HepG2 (cell line): ENCODE measurements around the gene KRTAP1-3. TPM values are rescaled to one million over a fixed set of nuclear protein-coding genes. Genes with fewer than 3 reads are reported as not detected.
"Not testable (repeated sequence)": the region's sequence is repeated elsewhere in the genome, so short reads cannot be mapped to it uniquely, and the experiment has no call there.

Experiments used
- ATAC-seq: fragments of 200-7000 bp; cut with Tn5 transposase; 3 replicates; pipeline ENCODE4 v1.9.1; 2020; ENCODE audit warnings: mild to moderate bottlenecking, moderate library complexity
- BruUV-seq: library from RNA; stranded (reverse); fragments of 400-500 nt; replicated peaks from 2 replicates; lab custom pipeline; 2021; lab: Mats Ljungman, UMichigan
- CTCF ChIA-PET: fragments of 300-600 bp; formaldehyde crosslinking; extraction: SDS; loops from one replicate; lab custom pipeline; 2021; ENCODE audit warnings: low total read pairs, inconsistent platforms, low intra/inter-chr PET ratio; lab: Yijun Ruan, JAX
- POLR2A ChIA-PET: fragments of 350-600 bp; sonication (Branson Sonifier 250); formaldehyde crosslinking; loops from one replicate; lab custom pipeline; 2020; ENCODE audit warnings: antibody characterized with exemption, inconsistent platforms; lab: Yijun Ruan, JAX
- DNase-seq: peaks from one replicate; pipeline ENCODE4 v3.0.0-alpha.2; 2015; ENCODE audit warnings: low spot score
- FAIRE-seq: peaks from 3 replicates; lab custom pipeline; 2011; peaks lifted over from hg19 to GRCh38; lab: Jason Lieb, UNC
- H2AFZ ChIP-seq: one replicate; pipeline ENCODE4 v1.6.1; 2011; ENCODE audit warnings: low read length, inconsistent platforms
- H3K27ac ChIP-seq: fragments of 300-600 bp; 3 replicates; pipeline ENCODE4 v1.8.0; 2011; ENCODE audit warnings: mixed run types, mild to moderate bottlenecking, mixed read lengths, low read length, inconsistent platforms; ENCODE audit not compliant: insufficient read depth; ENCODE audit errors: extremely low read length
- H3K27me3 ChIP-seq, 2 experiments: fragments of 200-600 bp in 1 of 2; 2 replicates in 1 of 2; 3 replicates in 1 of 2; pipeline versions ENCODE4 v1.6.0 to v1.8.0; 2011; ENCODE audit warnings: low read length in 2 of 2, mild to moderate bottlenecking in 2 of 2, moderate library complexity in 2 of 2, inconsistent platforms in 1 of 2; ENCODE audit not compliant: insufficient read depth in 2 of 2, control insufficient read depth in 1 of 2
- H3K36me3 ChIP-seq, 2 experiments: fragments of 200-600 bp in 1 of 2; replicated peaks in 1 of 2; 2 replicates in 1 of 2; 3 replicates in 1 of 2; pipeline versions ENCODE4 v1.5.1 to v1.8.0; 2011; ENCODE audit warnings: low read length in 2 of 2, inconsistent platforms in 1 of 2; ENCODE audit not compliant: insufficient read depth in 2 of 2, control insufficient read depth in 1 of 2
- H3K4me1 ChIP-seq: 2 replicates; pipeline ENCODE4 v1.5.1; 2012; ENCODE audit warnings: low read length, inconsistent platforms; ENCODE audit not compliant: insufficient read depth
- H3K4me2 ChIP-seq: 2 replicates; pipeline ENCODE4 v1.6.0; 2011; ENCODE audit warnings: low read depth, low read length, inconsistent platforms
- H3K4me3 ChIP-seq, 3 experiments: fragments of 200-600 bp in 1 of 3; sonication (generic), shearing (Covaris generic) in 1 of 3; replicated peaks in 1 of 3; 2 replicates each; pipeline ENCODE4 v1.5.1; 2011 to 2016; ENCODE audit warnings: low read length in 3 of 3, inconsistent platforms in 2 of 3, low read depth in 2 of 3, mild to moderate bottlenecking in 2 of 3, control low read depth in 1 of 3, mixed read lengths in 1 of 3; ENCODE audit not compliant: insufficient read depth in 1 of 3
- H3K79me2 ChIP-seq: one replicate; pipeline ENCODE4 v1.6.1; 2011; ENCODE audit warnings: low read length, inconsistent platforms; ENCODE audit not compliant: insufficient read depth
- H3K9ac ChIP-seq: 2 replicates; pipeline ENCODE4 v1.6.0; 2011; ENCODE audit warnings: mild to moderate bottlenecking, low read depth, low read length, inconsistent platforms; ENCODE audit not compliant: insufficient read depth
- H3K9me3 ChIP-seq: 2 replicates; pipeline ENCODE4 v1.5.1; 2012; ENCODE audit warnings: mild to moderate bottlenecking, low read length
- H4K20me1 ChIP-seq: 2 replicates; pipeline ENCODE4 v1.6.0; 2011; ENCODE audit warnings: inconsistent platforms, mild to moderate bottlenecking, low read length, moderate library complexity; ENCODE audit not compliant: insufficient read depth
- FOXK2 ChIP-seq: fragments of 450-650 bp; IDR thresholded peaks from 2 replicates; pipeline ENCODE4 v1.6.1; 2016
- HIVEP1 ChIP-seq: sonication (generic); formaldehyde crosslinking; IDR thresholded peaks from 2 replicates; pipeline ENCODE4 v1.4.0; 2020; ENCODE audit warnings: mild to moderate bottlenecking, missing genetic modification reagents
- KDM1A ChIP-seq: IDR thresholded peaks from 2 replicates; pipeline ENCODE4 v1.6.1; 2016; ENCODE audit warnings: missing compliant biosample characterization
- KDM3A ChIP-seq: IDR thresholded peaks from 2 replicates; pipeline ENCODE4 v1.6.1; 2018; ENCODE audit warnings: low read depth, missing compliant biosample characterization
- KLF12 ChIP-seq: sonication (generic); formaldehyde crosslinking; IDR thresholded peaks from 2 replicates; pipeline ENCODE4 v1.4.0; 2020; ENCODE audit warnings: missing genetic modification reagents, borderline replicate concordance
- NFYC ChIP-seq: IDR thresholded peaks from 2 replicates; pipeline ENCODE4 v1.6.1; 2016; ENCODE audit warnings: missing genetic modification reagents, missing compliant biosample characterization
- POLR2A ChIP-seq, 2 experiments: IDR thresholded peaks; 2 replicates each; pipeline ENCODE4 v1.6.1; 2011; ENCODE audit warnings: low read depth in 2 of 2, low read length in 2 of 2, mild to moderate bottlenecking in 1 of 2, moderate library complexity in 1 of 2; ENCODE audit not compliant: insufficient read depth in 1 of 2
- RBFOX2 ChIP-seq: fragments of 200-400 bp; formaldehyde crosslinking; IDR thresholded peaks from 2 replicates; pipeline ENCODE4 v1.6.1; 2017; ENCODE audit warnings: low read depth, mild to moderate bottlenecking, low read length
- RFXAP ChIP-seq: sonication (generic); formaldehyde crosslinking; IDR thresholded peaks from 2 replicates; pipeline ENCODE4 v1.4.0; 2020; ENCODE audit warnings: missing genetic modification reagents, borderline replicate concordance
- RXRA ChIP-seq: sonication (generic); formaldehyde crosslinking; IDR thresholded peaks from 2 replicates; pipeline ENCODE4 v1.5.1; 2020; ENCODE audit warnings: missing genetic modification reagents
- TAF15 ChIP-seq: fragments of 200-400 bp; formaldehyde crosslinking; IDR thresholded peaks from one replicate; pipeline ENCODE4 v1.6.1; 2018; ENCODE audit warnings: mild to moderate bottlenecking, low read depth, low read length; ENCODE audit not compliant: poor library complexity, severe bottlenecking
- TFAP4 ChIP-seq: sonication (generic); IDR thresholded peaks from 2 replicates; pipeline ENCODE4 v1.6.1; 2016; ENCODE audit warnings: low read depth, borderline replicate concordance
- TFDP2 ChIP-seq: sonication (generic); formaldehyde crosslinking; IDR thresholded peaks from 2 replicates; pipeline ENCODE4 v1.4.0; 2020; ENCODE audit warnings: missing genetic modification reagents
- TSC22D2 ChIP-seq: sonication (generic); formaldehyde crosslinking; IDR thresholded peaks from 2 replicates; pipeline ENCODE4 v1.5.1; 2020; ENCODE audit warnings: missing genetic modification reagents, mild to moderate bottlenecking, borderline replicate concordance
- YEATS4 ChIP-seq: sonication (generic); formaldehyde crosslinking; IDR thresholded peaks from 2 replicates; pipeline ENCODE4 v1.4.0; 2020; ENCODE audit warnings: missing genetic modification reagents, borderline replicate concordance
- ZFY ChIP-seq: sonication (generic); formaldehyde crosslinking; IDR thresholded peaks from 2 replicates; pipeline ENCODE4 v1.4.0; 2020; ENCODE audit warnings: missing genetic modification reagents
- ZMYM2 ChIP-seq: sonication (generic); formaldehyde crosslinking; IDR thresholded peaks from 2 replicates; pipeline ENCODE4 v1.8.0; 2022; ENCODE audit warnings: mild to moderate bottlenecking, missing genetic modification reagents
- ZNF138 ChIP-seq: sonication (generic); formaldehyde crosslinking; IDR thresholded peaks from 2 replicates; pipeline ENCODE4 v1.5.0; 2020; ENCODE audit warnings: mild to moderate bottlenecking, low read depth, missing genetic modification reagents
- ZNF264 ChIP-seq: sonication (generic); formaldehyde crosslinking; IDR thresholded peaks from 2 replicates; pipeline ENCODE4 v1.4.0; 2020; ENCODE audit warnings: missing genetic modification reagents
- ZNF562 ChIP-seq: sonication (generic); formaldehyde crosslinking; IDR thresholded peaks from 2 replicates; pipeline ENCODE4 v1.8.0; 2022; ENCODE audit warnings: missing genetic modification reagents, borderline replicate concordance
- WGBS: methylation state at CpG from one replicate; pipeline ENCODE4 v1.1.6; 2017; ENCODE audit warnings: low lambda C conversion rate; 5-methylcytosine and 5-hydroxymethylcytosine counted together
- in situ Hi-C: cut with HindIII; loops from 2 replicates; pipeline ENCODE4 v1.10.0; 2017; ENCODE audit warnings: low pct_unique_long_range_greater_than_20kb; ENCODE audit not compliant: extremely low pct_ligation_motif_present
- intact Hi-C: fragments of 100-400 bp; cut with micrococcal nuclease; formaldehyde crosslinking; loops from one replicate; pipeline ENCODE4 v1.10.0; 2022; ENCODE audit not compliant: unreplicated experiment
- polyA plus RNA-seq, 8 experiments: library from polyadenylated mRNA; depleted of rRNA in 3 of 8; stranded (reverse) in 7 of 8; unstranded in 1 of 8; fragments of >200 nt; fragmentation: Illumina TruSeq in 4 of 8; extraction: Trizol in 4 of 8; gene quantifications; 2 replicates each; pipeline versions ENCODE4 v1.2.1 to v1.2.3, GENCODE V29; 2011 to 2016; ENCODE audit warnings: low read depth in 4 of 8, missing spikeins in 1 of 8, mixed read lengths in 1 of 8; ENCODE audit not compliant: insufficient read depth in 1 of 8
- total RNA-seq, 5 experiments: library from RNA; depleted of rRNA; stranded (reverse); fragments of >200 nt; fragmentation: Illumina TruSeq; extraction: Trizol; gene quantifications; 2 replicates each; pipeline ENCODE4 v1.2.3, GENCODE V29; 2016; ENCODE audit warnings: low read depth in 1 of 5

The KRTAP1-3 gene
- total and polyA plus RNA-seq, 2 of the 13 experiments (the other 11 are each of a cell fraction or from before 2014, with no cell fraction given), result not detected

GRCh38 chr17:40999563-40999962, 35.1 kb downstream of the KRTAP1-3 start, which contains the start of gene KRTAP3-2:
KRTAP3-2 (minus strand) TSS chr17:40999906; CDS start chr17:40999853, 53 bp downstream.
- H3K9me3 ChIP-seq, DNase-seq, H3K27me3 ChIP-seq, BruUV-seq, H3K4me3 ChIP-seq, H3K79me2 ChIP-seq, H3K27ac ChIP-seq, H4K20me1 ChIP-seq, ATAC-seq, H3K36me3 ChIP-seq, H2AFZ ChIP-seq, CTCF ChIA-PET, FAIRE-seq, H3K4me2 ChIP-seq, in situ Hi-C loops, H3K9ac ChIP-seq, POLR2A ChIA-PET, intact Hi-C loops: not testable (repeated sequence)
- H3K4me1 ChIP-seq, result peaks cover 35% of the 10 kb centered on the region
- WGBS, result 87% methylated on average over 6 of the region's 6 CpGs

DNA sequence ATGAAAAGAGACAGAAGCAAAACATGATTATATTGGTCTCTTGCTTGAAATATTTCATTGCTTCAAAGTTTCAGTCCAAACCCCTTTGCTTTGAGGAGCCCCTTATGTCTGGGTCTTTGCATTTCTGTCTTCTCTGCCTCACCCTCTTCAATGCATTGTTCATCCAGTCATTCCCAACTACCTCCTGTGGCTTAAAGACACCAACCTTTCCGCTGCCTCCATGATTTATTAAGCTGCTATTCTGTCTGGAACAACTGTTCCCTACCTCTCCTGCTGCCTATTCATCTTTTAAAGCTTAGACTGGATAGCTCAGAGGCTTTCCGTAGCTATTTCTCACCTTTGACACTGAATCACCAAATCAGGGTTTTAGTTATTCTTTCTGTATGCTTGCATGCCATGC, 37.3 kb downstream of the KRTAP1-3 start:
- 87% methylated on average over 2 of the region's 2 CpGs for WGBS
- DNase-seq (no peak), FAIRE-seq (no peak), ATAC-seq (no peak)
- no peak overlapping the region for H2AFZ ChIP-seq
- H3K27ac ChIP-seq, result no peak overlapping the region
- intact Hi-C loops (no loop called here), in situ Hi-C loops (no loop called here)
- H3K79me2 ChIP-seq, result no peaks in the 10 kb centered on the region
- no peaks in the 10 kb centered on the region for H3K27me3 ChIP-seq
- POLR2A ChIA-PET, result no interaction called here
- no TSS peak for BruUV-seq
- no peaks in the 10 kb centered on the region for H3K9me3 ChIP-seq
- H3K4me1 ChIP-seq, result peaks cover 18% of the 10 kb centered on the region
- TF ChIP-seq TFDP2, result no peak
- TF ChIP-seq ZMYM2 (CRISPR knock-in tag), result no peak
- TF ChIP-seq ZNF264 (CRISPR knock-in tag), result no peak
- TF ChIP-seq RFXAP (CRISPR knock-in tag), result no peak
- no peak for TF ChIP-seq KDM3A (CRISPR knock-in tag)
- no peak for TF ChIP-seq HIVEP1 (CRISPR knock-in tag)
- TF ChIP-seq NFYC (CRISPR knock-in tag), result no peak
- no peak for TF ChIP-seq TSC22D2 (CRISPR knock-in tag)
- TF ChIP-seq ZNF138 (CRISPR knock-in tag), result no peak
- no peak for TF ChIP-seq FOXK2
- no peak for TF ChIP-seq KLF12
- no peak for TF ChIP-seq ZNF562
- TF ChIP-seq TAF15, result no peak
- TF ChIP-seq YEATS4 (CRISPR knock-in tag), result no peak
- no peak for TF ChIP-seq TFAP4
- no peak for TF ChIP-seq POLR2A (IDR thresholded peaks at IDR 0.05; ENCODE audit: insufficient read depth in 1 of 2, low read depth in 2 of 2, low read length in 2 of 2)
- no peak for TF ChIP-seq RBFOX2
- TF ChIP-seq RXRA, result no peak
- TF ChIP-seq KDM1A (CRISPR knock-in tag), result no peak
- TF ChIP-seq ZFY, result no peak
- no peaks in the 10 kb centered on the region for H4K20me1 ChIP-seq
- H3K4me3 ChIP-seq, result no peak overlapping the region
- no peaks in the 10 kb centered on the region for H3K36me3 ChIP-seq
- H3K4me2 ChIP-seq, result no peak overlapping the region
- CTCF ChIA-PET, result no interaction called here
- H3K9ac ChIP-seq, result no peak overlapping the region
